Stimulated activated naive CD8-positive, alpha-beta T cell treated with anti-CD3 and anti-CD28 coated beads, Interleukin-15, Interleukin-2, amounts not matched to agents 100 U/mL and 50 U/mL, for 24 hours (primary cell): ENCODE measurements around the gene FZD1.
"Not testable (repeated sequence)": the region's sequence is repeated elsewhere in the genome, so short reads cannot be mapped to it uniquely, and the experiment has no call there.

Experiments used
- ATAC-seq: fragments of 150-1000 bp; cut with Tn5 transposase; one replicate; pipeline ENCODE4 v1.10.0; 2021
- DNase-seq: peaks from one replicate; pipeline ENCODE4 v3.0.0; 2021

FZD1 gene

GRCh38 chr7:91299952-91300775 lies 35.9 kb downstream of the FZD1 start:
- no peak for ATAC-seq
- DNase-seq, result no peak

- no peak for ATAC-seq
- no peak for DNase-seq
Observed at GRCh38 chr7:91302794-91303193, 38.6 kb downstream of the FZD1 start.

GRCh38 chr7:91306266-91306665 lies 42.0 kb downstream of the FZD1 start:
- no peak for ATAC-seq
- DNase-seq, result no peak

- ATAC-seq (no peak), DNase-seq (no peak)
Observed at GRCh38 chr7:91307467-91307866, 43.2 kb downstream of the FZD1 start.

GRCh38 chr7:91308191-91308590 lies 44.0 kb downstream of the FZD1 start:
- ATAC-seq, result not testable (repeated sequence)

GRCh38 chr7:91310830-91311460 lies 46.7 kb downstream of the FZD1 start:
- DNase-seq, result no peak
- no peak for ATAC-seq

More at GRCh38 chr7:91308191-91308590, 44.0 kb downstream of the FZD1 start:
- DNase-seq, result not testable (repeated sequence)

GRCh38 chr7:91311839-91312238 lies 47.6 kb downstream of the FZD1 start:
- DNase-seq (no peak), ATAC-seq (no peak)

- DNase-seq (no peak), ATAC-seq (no peak)
Observed at GRCh38 chr7:91313113-91313512, 48.9 kb downstream of the FZD1 start.

GRCh38 chr7:91314591-91315323 lies 50.5 kb downstream of the FZD1 start:
- no peak for DNase-seq
- ATAC-seq, result no peak

GRCh38 chr7:91316426-91316825 lies 52.2 kb downstream of the FZD1 start:
- ATAC-seq, result no peak
- no peak for DNase-seq

- no peak for DNase-seq
Observed at GRCh38 chr7:91319351-91319750, 55.1 kb downstream of the FZD1 start.

GRCh38 chr7:91320366-91321078 lies 56.3 kb downstream of the FZD1 start:
- ATAC-seq (no peak), DNase-seq (no peak)

More at GRCh38 chr7:91319351-91319750, 55.1 kb downstream of the FZD1 start:
- no peak for ATAC-seq
